HUES64 (cell line): ENCODE data around the gene ACTN1.

Source experiments
- H3K27ac ChIP-seq: 2 replicates; pipeline ENCODE4 v1.7.0; 2013; ENCODE audit warnings: low read depth, low read length, inconsistent platforms
- H3K27me3 ChIP-seq: 2 replicates; pipeline ENCODE4 v1.6.1; 2013; ENCODE audit warnings: mild to moderate bottlenecking, low read length; ENCODE audit not compliant: insufficient read depth
- H3K36me3 ChIP-seq: 2 replicates; pipeline ENCODE4 v1.6.1; 2013; ENCODE audit warnings: mild to moderate bottlenecking, low read length; ENCODE audit not compliant: insufficient read depth
- H3K4me1 ChIP-seq: 2 replicates; pipeline ENCODE4 v1.6.1; 2013; ENCODE audit warnings: mild to moderate bottlenecking, low read length, moderate library complexity; ENCODE audit not compliant: insufficient read depth
- H3K4me3 ChIP-seq: 2 replicates; pipeline ENCODE4 v1.5.1; 2013; ENCODE audit warnings: mild to moderate bottlenecking, low read length, moderate library complexity
- H3K9ac ChIP-seq: 2 replicates; pipeline ENCODE4 v1.6.1; 2013; ENCODE audit warnings: mild to moderate bottlenecking, low read depth, low read length
- H3K9me3 ChIP-seq: 2 replicates; pipeline ENCODE4 v1.6.1; 2013; ENCODE audit warnings: low read depth, low read length; ENCODE audit not compliant: insufficient read depth
- WGBS: fragments of 150-250, 120-280 bp; methylation state at CpG from one replicate; pipeline ENCODE4 v1.1.7; 2013; ENCODE audit warnings: missing lambda C conversion rate; 5-methylcytosine and 5-hydroxymethylcytosine counted together

Gene ACTN1

GRCh38 chr14:68968721-68969120, 10.4 kb downstream of the ACTN1 start:
- Histone ChIP-seq H3K36me3 (peaks cover 34% of the 10 kb centered on the region), H3K9ac (no peak overlapping the region), H3K4me1 (peaks cover 47% of the 10 kb centered on the region), H3K4me3 (no peak overlapping the region), H3K27me3 (no peaks in the 10 kb centered on the region), H3K27ac (no peak overlapping the region), H3K9me3 (no peaks in the 10 kb centered on the region)
- WGBS: 98% methylated on average over 4 of the region's 4 CpGs

- H3K36me3 ChIP-seq: peaks cover 27% of the 10 kb centered on the region
- WGBS: 92% methylated on average over 8 of the region's 8 CpGs
- H3K4me1 ChIP-seq: peaks cover 52% of the 10 kb centered on the region
These were observed 11.1 kb downstream of the ACTN1 start for GRCh38 chr14:68968051-68968450.

GRCh38 chr14:68967459-68967940, 11.6 kb downstream of the ACTN1 start:
- Histone ChIP-seq H3K27ac (no peak overlapping the region), H3K4me1 (peaks cover 57% of the 10 kb centered on the region), H3K27me3 (no peaks in the 10 kb centered on the region), H3K4me3 (no peak overlapping the region), H3K36me3 (peaks cover 22% of the 10 kb centered on the region), H3K9ac (no peak overlapping the region), H3K9me3 (no peaks in the 10 kb centered on the region)
- WGBS: 93% methylated on average over 3 of the region's 3 CpGs

More at GRCh38 chr14:68968051-68968450, 11.1 kb downstream of the ACTN1 start:
- H3K9ac ChIP-seq: no peak overlapping the region
- no peaks in the 10 kb centered on the region for H3K27me3 ChIP-seq
- no peak overlapping the region for H3K4me3 ChIP-seq
- H3K27ac ChIP-seq: no peak overlapping the region
- H3K9me3 ChIP-seq: no peaks in the 10 kb centered on the region

GRCh38 chr14:68966872-68967301, 12.2 kb downstream of the ACTN1 start:
- Histone ChIP-seq H3K27ac (no peak overlapping the region), H3K4me1 (peaks cover 61% of the 10 kb centered on the region), H3K9ac (no peak overlapping the region), H3K36me3 (peaks cover 16% of the 10 kb centered on the region), H3K9me3 (no peaks in the 10 kb centered on the region), H3K27me3 (no peaks in the 10 kb centered on the region), H3K4me3 (no peak overlapping the region)
- 94% methylated on average over 3 of the region's 3 CpGs for WGBS

- H3K9me3 ChIP-seq: no peaks in the 10 kb centered on the region
- no peak overlapping the region for H3K9ac ChIP-seq
- peaks cover 48% of the 10 kb centered on the region for H3K4me1 ChIP-seq
- peaks cover 6% of the 10 kb centered on the region; the same call in 1 of the 2 replicates for H3K36me3 ChIP-seq
- no peaks in the 10 kb centered on the region for H3K27me3 ChIP-seq
- no peak overlapping the region for H3K27ac ChIP-seq
- H3K4me3 ChIP-seq: no peak overlapping the region
These were observed 13.8 kb downstream of the ACTN1 start for GRCh38 chr14:68965261-68965761.

GRCh38 chr14:68964300-68965093, 14.6 kb downstream of the ACTN1 start:
- no peak overlapping the region for H3K4me3 ChIP-seq
- no peaks in the 10 kb centered on the region for H3K27me3 ChIP-seq
- peaks cover 11% of the 10 kb centered on the region; the same call in 1 of the 2 replicates for H3K36me3 ChIP-seq
- H3K4me1 ChIP-seq: peaks cover 39% of the 10 kb centered on the region
- no peak overlapping the region for H3K9ac ChIP-seq
- WGBS: 89% methylated on average over 12 of the region's 12 CpGs
- H3K27ac ChIP-seq: no peak overlapping the region
- no peaks in the 10 kb centered on the region for H3K9me3 ChIP-seq

GRCh38 chr14:68962681-68963080, 16.4 kb downstream of the ACTN1 start:
- Histone ChIP-seq H3K36me3 (peaks cover 17% of the 10 kb centered on the region), H3K4me1 (peaks cover 36% of the 10 kb centered on the region), H3K9me3 (no peaks in the 10 kb centered on the region), H3K4me3 (no peak overlapping the region), H3K9ac (no peak overlapping the region), H3K27me3 (no peaks in the 10 kb centered on the region), H3K27ac (no peak overlapping the region)
- 94% methylated on average over 3 of the region's 3 CpGs for WGBS

- Histone ChIP-seq H3K4me3 (no peak overlapping the region), H3K4me1 (peaks cover 36% of the 10 kb centered on the region), H3K9ac (no peak overlapping the region), H3K36me3 (peaks cover 20% of the 10 kb centered on the region), H3K27ac (no peak overlapping the region), H3K27me3 (no peaks in the 10 kb centered on the region), H3K9me3 (no peaks in the 10 kb centered on the region)
- 86% methylated on average over 16 of the region's 16 CpGs for whole genome bisulfite sequencing
These were observed 17.1 kb downstream of the ACTN1 start for GRCh38 chr14:68961781-68962584.

- H3K27me3 ChIP-seq: no peaks in the 10 kb centered on the region
- no peak overlapping the region for H3K9ac ChIP-seq
- no peak overlapping the region for H3K4me3 ChIP-seq
- no peak overlapping the region for H3K27ac ChIP-seq
- no peaks in the 10 kb centered on the region for H3K9me3 ChIP-seq
- 93% methylated on average over 7 of the region's 7 CpGs for WGBS
- peaks cover 20% of the 10 kb centered on the region for H3K36me3 ChIP-seq
- peaks cover 36% of the 10 kb centered on the region for H3K4me1 ChIP-seq
These were observed 17.7 kb downstream of the ACTN1 start for GRCh38 chr14:68961361-68961760.

- peaks cover 20% of the 10 kb centered on the region for H3K36me3 ChIP-seq
- 87% methylated on average over 2 of the region's 3 CpGs for WGBS
These were observed 19.0 kb downstream of the ACTN1 start for GRCh38 chr14:68960123-68960522.

GRCh38 chr14:68959035-68959434, 20.1 kb downstream of the ACTN1 start:
- Histone ChIP-seq H3K4me3 (no peak overlapping the region), H3K27me3 (no peaks in the 10 kb centered on the region), H3K9ac (no peak overlapping the region), H3K9me3 (no peaks in the 10 kb centered on the region), H3K27ac (no peak overlapping the region), H3K4me1 (peaks cover 34% of the 10 kb centered on the region), H3K36me3 (peaks cover 17% of the 10 kb centered on the region)
- WGBS: 84% methylated on average over 4 of the region's 4 CpGs

More at GRCh38 chr14:68960123-68960522, 19.0 kb downstream of the ACTN1 start:
- H3K27me3 ChIP-seq: no peaks in the 10 kb centered on the region
- H3K4me3 ChIP-seq: no peak overlapping the region
- H3K4me1 ChIP-seq: peaks cover 39% of the 10 kb centered on the region
- H3K9me3 ChIP-seq: no peaks in the 10 kb centered on the region
- no peak overlapping the region for H3K9ac ChIP-seq
- no peak overlapping the region for H3K27ac ChIP-seq
